SU-DHL-6 (cell line): ENCODE measurements around the gene MYL2.

ENCODE experiments used
- H2AFZ ChIP-seq: fragments of 200-600 bp; sonication (generic); 2 replicates; pipeline ENCODE4 v1.6.1; 2014; ENCODE audit warnings: low read depth, mild to moderate bottlenecking, moderate library complexity, mixed read lengths, antibody characterized with exemption, low read length; ENCODE audit not compliant: severe bottlenecking
- H3F3A ChIP-seq: fragments of 200-600 bp; shearing (Covaris generic); 2 replicates; pipeline ENCODE4 v1.6.0; 2016; ENCODE audit warnings: antibody characterized with exemption, mild to moderate bottlenecking; ENCODE audit not compliant: insufficient read depth
- H3K27ac ChIP-seq: fragments of 200-600 bp; sonication (generic); 2 replicates; pipeline ENCODE4 v1.5.1; 2016; ENCODE audit warnings: low read depth, mild to moderate bottlenecking, low read length, moderate library complexity, mixed read lengths
- H3K27me3 ChIP-seq: fragments of 200-600 bp; sonication (generic), shearing (Covaris generic); 2 replicates; pipeline ENCODE4 v1.6.0; 2014; ENCODE audit warnings: mild to moderate bottlenecking, low read length
- H3K36me3 ChIP-seq: fragments of 200-600 bp; sonication (generic); 2 replicates; pipeline ENCODE4 v1.6.1; 2014; ENCODE audit warnings: mild to moderate bottlenecking, low read length, mixed read lengths
- H3K4me2 ChIP-seq: fragments of 300-600, 200-600 bp; shearing (Covaris generic), sonication (generic); 2 replicates; pipeline ENCODE4 v1.6.0; 2014; ENCODE audit warnings: low read length, low read depth, mild to moderate bottlenecking; ENCODE audit not compliant: poor library complexity, severe bottlenecking
- H3K4me3 ChIP-seq: fragments of 200-600 bp; sonication (generic); 2 replicates; pipeline ENCODE4 v1.5.1; 2014; ENCODE audit warnings: antibody characterized with exemption, low read length, mild to moderate bottlenecking, mixed read lengths; ENCODE audit not compliant: insufficient read depth, poor library complexity, severe bottlenecking
- H3K79me2 ChIP-seq: fragments of 200-600 bp; sonication (generic); 2 replicates; pipeline ENCODE4 v1.6.1; 2014; ENCODE audit warnings: mild to moderate bottlenecking, low read length, moderate library complexity; ENCODE audit not compliant: insufficient read depth
- H3K9ac ChIP-seq: fragments of 200-600 bp; sonication (generic); 2 replicates; pipeline ENCODE4 v1.7.0; 2014; ENCODE audit warnings: mild to moderate bottlenecking, low read length
- H3K9me2 ChIP-seq: fragments of 200-600 bp; sonication (generic); replicated peaks from 2 replicates; pipeline ENCODE4 v1.6.1; 2014; ENCODE audit warnings: low read length; ENCODE audit not compliant: insufficient read depth
- H3K9me3 ChIP-seq: fragments of 200-600 bp; sonication (generic); 2 replicates; pipeline ENCODE4 v1.6.1; 2014; ENCODE audit warnings: low read length, mixed read lengths; ENCODE audit not compliant: insufficient read depth
- H4K20me1 ChIP-seq: fragments of 200-600 bp; sonication (generic); 2 replicates; pipeline ENCODE4 v1.6.1; 2014; ENCODE audit warnings: low read depth, mild to moderate bottlenecking, antibody characterized with exemption, low read length, moderate library complexity, mixed read lengths
- EZH2phosphoT487 ChIP-seq: fragments of 200-600 bp; sonication (generic), shearing (Covaris generic); conservative IDR thresholded peaks from 2 replicates; pipeline ENCODE4 v1.6.1; 2018; ENCODE audit warnings: mild to moderate bottlenecking, antibody characterized with exemption, low read length, moderate library complexity, mixed read lengths
- TF ChIP-seq, protein P1 (sequence below): fragments of 200-600 bp; sonication (generic); IDR thresholded peaks from one replicate; pipeline ENCODE4 v1.5.1; 2017; ENCODE audit warnings: antibody characterized with exemption, mild to moderate bottlenecking, low read length, moderate library complexity; ENCODE audit not compliant: insufficient read depth, poor library complexity, severe bottlenecking

Gene MYL2

DNA sequence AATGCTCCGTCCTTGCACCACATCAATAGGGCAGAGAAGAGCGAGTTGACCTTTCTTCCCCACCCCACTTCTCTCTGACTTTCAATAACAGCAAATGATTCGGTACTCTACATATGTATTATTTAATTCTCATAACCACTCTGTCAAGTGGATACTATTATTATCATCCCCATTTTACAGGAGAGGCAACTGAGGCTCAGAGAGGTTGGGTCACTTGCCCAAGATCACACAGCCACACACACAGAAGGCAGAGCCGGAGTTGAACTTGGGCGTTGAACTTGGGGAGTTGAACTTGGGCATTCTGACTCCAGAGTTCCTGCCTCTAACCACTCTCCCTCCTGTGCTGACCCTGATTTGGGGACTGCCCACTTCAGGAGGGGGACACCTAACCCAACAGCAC, 659 bp downstream of the MYL2 start:
- Histone ChIP-seq H3K36me3 (no peaks in the 10 kb centered on the region), H2AFZ (no peak overlapping the region), H3K4me3 (no peak overlapping the region), H3K9me3 (no peaks in the 10 kb centered on the region), H3K79me2 (no peaks in the 10 kb centered on the region), H3K27me3 (no peaks in the 10 kb centered on the region), H3K9me2 (no peaks in the 10 kb centered on the region), H3K4me2 (no peak overlapping the region), H3K27ac (no peak overlapping the region), H4K20me1 (no peaks in the 10 kb centered on the region), H3F3A (no peaks in the 10 kb centered on the region; the same call in 1 of the 2 replicates), H3K9ac (no peak overlapping the region)
- TF ChIP-seq EZH2phosphoT487, result no peak
- TF ChIP-seq, protein P1, sequence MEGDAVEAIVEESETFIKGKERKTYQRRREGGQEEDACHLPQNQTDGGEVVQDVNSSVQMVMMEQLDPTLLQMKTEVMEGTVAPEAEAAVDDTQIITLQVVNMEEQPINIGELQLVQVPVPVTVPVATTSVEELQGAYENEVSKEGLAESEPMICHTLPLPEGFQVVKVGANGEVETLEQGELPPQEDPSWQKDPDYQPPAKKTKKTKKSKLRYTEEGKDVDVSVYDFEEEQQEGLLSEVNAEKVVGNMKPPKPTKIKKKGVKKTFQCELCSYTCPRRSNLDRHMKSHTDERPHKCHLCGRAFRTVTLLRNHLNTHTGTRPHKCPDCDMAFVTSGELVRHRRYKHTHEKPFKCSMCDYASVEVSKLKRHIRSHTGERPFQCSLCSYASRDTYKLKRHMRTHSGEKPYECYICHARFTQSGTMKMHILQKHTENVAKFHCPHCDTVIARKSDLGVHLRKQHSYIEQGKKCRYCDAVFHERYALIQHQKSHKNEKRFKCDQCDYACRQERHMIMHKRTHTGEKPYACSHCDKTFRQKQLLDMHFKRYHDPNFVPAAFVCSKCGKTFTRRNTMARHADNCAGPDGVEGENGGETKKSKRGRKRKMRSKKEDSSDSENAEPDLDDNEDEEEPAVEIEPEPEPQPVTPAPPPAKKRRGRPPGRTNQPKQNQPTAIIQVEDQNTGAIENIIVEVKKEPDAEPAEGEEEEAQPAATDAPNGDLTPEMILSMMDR, result no peak

DNA sequence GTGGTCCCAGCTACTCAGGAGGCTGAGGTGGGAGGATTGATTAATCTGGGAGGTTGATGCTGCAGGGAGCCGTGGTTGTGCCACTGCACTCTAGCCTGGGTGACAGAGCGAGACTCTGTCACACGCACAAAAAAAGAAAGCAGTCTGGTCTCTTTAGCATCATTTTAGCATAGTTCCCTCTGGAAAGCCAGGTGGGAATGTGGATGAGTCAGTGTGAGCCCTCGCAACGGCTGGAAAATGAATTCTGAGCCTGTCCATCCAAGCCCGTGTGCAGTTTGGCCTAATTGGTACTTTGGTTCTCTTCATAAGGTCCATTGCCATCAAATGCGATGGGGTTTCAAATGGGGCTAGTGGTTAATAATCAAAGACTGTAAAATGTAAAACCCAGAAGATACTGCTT, 2.4 kb downstream of the MYL2 start:
- no peak overlapping the region for H2AFZ ChIP-seq
- no peaks in the 10 kb centered on the region for H3K9me3 ChIP-seq
- no peaks in the 10 kb centered on the region for H3K79me2 ChIP-seq
- no peaks in the 10 kb centered on the region; the same call in 1 of the 2 replicates for H3F3A ChIP-seq
- H4K20me1 ChIP-seq, result no peaks in the 10 kb centered on the region
- no peaks in the 10 kb centered on the region for H3K27me3 ChIP-seq
- no peak for TF ChIP-seq EZH2phosphoT487
- TF ChIP-seq, protein P1, result no peak
- no peaks in the 10 kb centered on the region for H3K9me2 ChIP-seq
- no peak overlapping the region for H3K4me3 ChIP-seq
- H3K9ac ChIP-seq, result no peak overlapping the region
- H3K27ac ChIP-seq, result no peak overlapping the region
- no peaks in the 10 kb centered on the region for H3K36me3 ChIP-seq
- no peak overlapping the region for H3K4me2 ChIP-seq

DNA sequence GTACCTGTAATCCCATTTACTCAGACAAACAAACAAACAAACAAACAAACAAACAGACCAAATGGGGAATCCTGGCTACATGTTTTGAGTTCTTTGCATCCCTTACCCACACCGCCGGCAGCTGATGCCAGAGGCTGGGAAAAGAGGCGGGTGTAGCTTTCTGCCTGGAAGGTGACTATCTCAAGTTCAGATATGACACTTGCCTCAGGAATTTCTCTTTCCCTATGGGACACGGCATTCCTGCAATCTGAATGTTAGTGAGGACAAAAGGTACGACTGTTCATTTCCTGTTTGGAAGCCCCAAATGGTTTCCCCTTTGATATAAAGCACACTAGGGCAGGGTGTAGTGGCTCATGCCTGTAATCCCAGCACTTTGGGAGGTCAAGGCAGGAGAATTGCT, 2.9 kb downstream of the MYL2 start:
- Histone ChIP-seq H3K79me2 (no peaks in the 10 kb centered on the region), H4K20me1 (no peaks in the 10 kb centered on the region), H3K4me3 (no peak overlapping the region), H3K9ac (no peak overlapping the region), H3K9me3 (no peaks in the 10 kb centered on the region), H3K9me2 (no peaks in the 10 kb centered on the region), H3K4me2 (no peak overlapping the region), H3K27ac (no peak overlapping the region), H3K27me3 (no peaks in the 10 kb centered on the region), H2AFZ (no peak overlapping the region), H3F3A (no peaks in the 10 kb centered on the region; the same call in 1 of the 2 replicates), H3K36me3 (no peaks in the 10 kb centered on the region)
- no peak for TF ChIP-seq EZH2phosphoT487
- TF ChIP-seq, protein P1, result no peak
